ENCODE data around the gene FAM124A.

GRCh38 chr13:51305271-51305967 is 83.2 kb downstream of the FAM124A start:
- TF ChIP-seq CTCF (IDR thresholded peaks at IDR 0.05) (no peak), POLR2A (IDR thresholded peaks at IDR 0.05) (no peak), EP300 (IDR thresholded peaks at IDR 0.05) (no peak)

All from ovary (tissue), 3 donors.